Measurements from ENCODE around the gene CCDC197.
A peak's percentile ranks its signal among the peaks of the same experiment; 100 is the strongest.

The CCDC197 gene

DNA sequence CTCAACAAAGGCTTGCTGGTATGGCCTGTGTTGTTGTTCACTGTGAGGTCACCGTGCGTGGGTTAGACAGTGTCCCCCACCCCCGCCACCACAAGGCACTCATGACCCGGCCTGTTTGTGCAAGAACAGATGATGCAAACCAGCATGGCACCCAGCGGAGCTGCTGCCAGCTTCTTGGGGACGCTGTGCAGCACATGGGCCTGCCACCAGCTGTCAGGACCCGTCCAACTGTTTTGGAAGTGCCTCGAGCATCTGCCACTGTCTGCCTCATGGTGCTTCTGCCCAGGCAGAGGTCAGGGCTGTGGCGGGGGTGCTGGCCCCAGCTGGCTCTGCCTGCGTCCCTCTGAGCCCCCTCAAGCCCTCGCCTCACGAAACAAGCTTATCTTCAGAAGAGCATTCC is 22.3 kb upstream of the CCDC197 start:
- CTCF ChIA-PET = interaction anchor here (0.7 to 17.2 kb wide), 11 partner anchors 9 to 62 kb away, joined by 3 to 212 read pairs (median 11); partner anchors contain the start of gene CCDC197
- TF ChIP-seq, protein P1, sequence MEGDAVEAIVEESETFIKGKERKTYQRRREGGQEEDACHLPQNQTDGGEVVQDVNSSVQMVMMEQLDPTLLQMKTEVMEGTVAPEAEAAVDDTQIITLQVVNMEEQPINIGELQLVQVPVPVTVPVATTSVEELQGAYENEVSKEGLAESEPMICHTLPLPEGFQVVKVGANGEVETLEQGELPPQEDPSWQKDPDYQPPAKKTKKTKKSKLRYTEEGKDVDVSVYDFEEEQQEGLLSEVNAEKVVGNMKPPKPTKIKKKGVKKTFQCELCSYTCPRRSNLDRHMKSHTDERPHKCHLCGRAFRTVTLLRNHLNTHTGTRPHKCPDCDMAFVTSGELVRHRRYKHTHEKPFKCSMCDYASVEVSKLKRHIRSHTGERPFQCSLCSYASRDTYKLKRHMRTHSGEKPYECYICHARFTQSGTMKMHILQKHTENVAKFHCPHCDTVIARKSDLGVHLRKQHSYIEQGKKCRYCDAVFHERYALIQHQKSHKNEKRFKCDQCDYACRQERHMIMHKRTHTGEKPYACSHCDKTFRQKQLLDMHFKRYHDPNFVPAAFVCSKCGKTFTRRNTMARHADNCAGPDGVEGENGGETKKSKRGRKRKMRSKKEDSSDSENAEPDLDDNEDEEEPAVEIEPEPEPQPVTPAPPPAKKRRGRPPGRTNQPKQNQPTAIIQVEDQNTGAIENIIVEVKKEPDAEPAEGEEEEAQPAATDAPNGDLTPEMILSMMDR (IDR thresholded peaks at IDR 0.05; ENCODE audit: control extremely low read depth, extremely low read depth, low read depth, missing control alignments) = no peak
- POLR2A ChIA-PET = interaction anchor here (1.1 to 2.2 kb wide), 2 partner anchors 13 to 22 kb away, joined by 5 read pairs; no protein-coding TSS in a partner anchor
- no peak for DNase-seq (ENCODE audit: extremely low spot score)

DNA sequence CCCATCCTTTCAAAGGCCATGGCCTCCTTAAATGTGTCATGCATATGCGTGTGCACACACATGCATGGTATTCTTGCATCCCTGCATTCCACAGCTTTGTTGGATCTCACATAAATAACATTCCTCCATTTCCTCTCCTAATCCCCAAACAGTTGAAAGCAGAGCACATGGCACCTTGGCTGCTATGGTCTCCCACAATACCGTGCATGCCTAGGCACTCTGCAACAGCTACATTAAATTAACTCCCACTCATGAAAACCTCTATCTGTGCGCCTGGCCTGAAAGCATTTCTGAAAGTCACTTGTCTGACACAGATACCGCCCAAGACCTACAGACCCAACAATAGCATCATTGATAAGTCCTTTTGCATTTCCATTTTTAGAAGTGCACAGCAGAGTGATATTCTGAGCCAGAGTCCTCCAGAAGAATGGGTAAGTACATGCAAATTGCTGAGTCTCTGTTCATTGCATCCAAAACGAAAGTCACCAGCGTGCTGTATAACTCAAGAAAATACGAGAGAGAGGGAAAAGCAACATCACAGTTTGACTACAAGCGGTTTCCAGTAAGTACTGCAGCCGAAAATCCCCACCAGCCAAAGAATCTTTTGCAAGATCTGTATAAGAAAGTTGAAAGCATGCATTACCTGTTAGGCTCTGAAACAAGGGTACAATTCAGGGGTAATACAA is 21.2 kb upstream of the CCDC197 start:
- ChIA-PET CTCF (interaction anchor here (1.3 to 17.2 kb wide), 10 partner anchors 8 to 36 kb away, joined by 3 to 212 read pairs (median 12); partner anchors contain the start of gene CCDC197), POLR2A (interaction anchor here (0.9 to 1.4 kb wide), 2 partner anchors 8 to 10 kb away, joined by 3 read pairs; no protein-coding TSS in a partner anchor)
- TF ChIP-seq, protein P1 (IDR thresholded peaks at IDR 0.05; ENCODE audit: control extremely low read depth, extremely low read depth, low read depth, missing control alignments) = no peak
- peak; percentile 80 for DNase-seq (ENCODE audit: extremely low spot score)

DNA sequence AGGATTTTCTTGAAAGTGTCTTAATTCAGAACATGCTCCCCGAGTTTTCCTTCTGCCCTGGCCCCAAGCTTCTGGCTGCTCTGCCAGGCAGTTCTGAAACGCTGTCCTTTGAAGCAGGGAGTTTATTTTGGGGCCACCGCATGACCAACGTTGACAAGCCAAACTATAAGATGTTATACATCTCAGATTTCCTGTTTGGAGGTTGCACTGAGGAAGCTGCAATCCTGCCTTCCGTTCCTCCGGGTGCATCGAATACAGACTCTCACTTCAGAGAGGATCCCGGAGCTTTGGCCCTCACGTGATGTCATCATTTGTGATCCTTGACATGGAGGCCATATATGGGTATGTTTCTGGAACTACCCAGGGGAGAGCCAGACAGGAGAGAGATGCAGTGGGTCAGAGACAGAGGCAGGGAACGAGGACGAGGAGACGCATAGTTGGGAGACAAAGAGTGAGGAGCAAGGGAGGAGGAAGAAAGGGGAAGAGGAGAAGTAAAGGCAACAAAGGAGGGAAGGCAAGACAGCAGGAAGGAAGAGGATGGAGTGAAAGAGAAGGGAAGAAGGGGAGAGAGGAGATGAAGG is 20.5 kb upstream of the CCDC197 start, which contains the start of gene ASB2:
Gene ASB2, minus strand, starts transcription at position 94 of the 581 bp plus-strand sequence. CDS start 12,031 bp downstream, outside the sequence.
- ChIA-PET POLR2A (interaction anchor here (0.9 to 1.4 kb wide), 2 partner anchors 9 to 11 kb away, joined by 3 read pairs; no protein-coding TSS in a partner anchor), CTCF (interaction anchor here (1.3 to 17.2 kb wide), 8 partner anchors 7 to 37 kb away, joined by 3 to 212 read pairs (median 33); partner anchors contain the start of gene CCDC197)
- DNase-seq (ENCODE audit: extremely low spot score) = no peak
- TF ChIP-seq, protein P1 (IDR thresholded peaks at IDR 0.05; ENCODE audit: control extremely low read depth, extremely low read depth, low read depth, missing control alignments) = no peak

DNA sequence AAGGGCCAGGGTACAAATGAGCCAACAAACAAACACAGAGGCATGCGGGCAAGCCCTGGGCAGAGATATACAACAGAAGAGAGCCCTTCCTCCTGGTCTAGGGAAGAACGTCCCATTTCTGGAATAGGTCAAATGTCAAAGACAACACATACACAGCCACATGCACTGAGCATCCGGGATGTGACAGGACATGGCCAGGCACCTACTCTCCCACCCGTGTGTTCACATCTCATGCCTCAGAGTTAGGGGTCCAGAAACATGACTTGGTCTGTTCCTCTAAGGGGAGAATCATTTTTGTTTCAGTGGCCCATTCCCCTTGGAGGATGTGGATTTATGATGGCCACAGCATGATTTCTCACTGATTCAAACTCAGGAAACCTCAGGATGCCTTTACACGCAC is 19.9 kb upstream of the CCDC197 start:
- DNase-seq (ENCODE audit: extremely low spot score) = no peak
- CTCF ChIA-PET = interaction anchor here (1.2 to 17.2 kb wide), 9 partner anchors 7 to 38 kb away, joined by 5 to 212 read pairs (median 13); partner anchors contain the start of gene CCDC197
- POLR2A ChIA-PET = interaction anchor here (0.9 to 2.8 kb wide), 2 partner anchors 11 to 18 kb away, joined by 3 to 18 read pairs; no protein-coding TSS in a partner anchor
- TF ChIP-seq, protein P1 (IDR thresholded peaks at IDR 0.05; ENCODE audit: control extremely low read depth, extremely low read depth, low read depth, missing control alignments) = no peak

DNA sequence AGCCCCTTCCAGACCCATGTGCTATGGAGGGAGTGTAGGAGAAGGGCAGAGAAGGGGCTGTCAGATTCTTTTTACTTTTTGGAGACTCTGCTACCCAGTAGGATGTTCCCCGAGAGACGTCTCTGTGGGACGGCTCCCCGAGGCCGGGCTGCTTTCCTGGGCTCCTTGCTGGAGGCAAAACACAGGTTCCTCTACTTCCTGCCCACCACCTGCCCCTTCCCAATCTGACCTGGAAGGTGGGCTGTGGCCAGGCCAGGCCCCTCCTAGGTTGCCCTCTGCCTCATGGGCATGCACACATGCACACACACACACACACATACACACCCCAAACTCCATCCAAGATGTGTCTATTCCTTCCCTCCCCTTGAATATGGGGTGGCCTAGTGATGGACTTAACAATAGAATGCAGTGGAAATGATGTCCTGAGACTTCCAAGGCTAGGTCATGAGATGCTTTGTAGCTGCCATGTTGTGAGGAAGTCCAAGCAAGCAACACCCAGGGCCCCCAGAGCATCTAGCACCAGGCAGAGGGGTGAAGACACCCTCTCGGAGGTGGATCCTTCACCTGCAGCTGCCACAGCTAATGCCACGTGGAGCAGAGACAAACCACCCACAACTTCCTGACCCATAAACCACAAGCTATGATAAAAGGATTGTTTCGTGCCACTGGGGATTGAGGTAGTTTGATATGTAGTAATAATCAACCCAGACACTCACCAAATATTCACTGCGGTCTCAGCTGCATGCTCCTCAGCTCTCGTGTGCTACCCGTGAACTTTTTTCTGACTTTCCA is 19.1 kb upstream of the CCDC197 start:
- ChIA-PET POLR2A (interaction anchor here (1.0 to 2.8 kb wide), 4 partner anchors 12 to 22 kb away, joined by 3 to 18 read pairs (median 5); no protein-coding TSS in a partner anchor), CTCF (interaction anchor here (0.8 to 17.2 kb wide), 14 partner anchors 6 to 59 kb away, joined by 3 to 212 read pairs (median 5); partner anchors contain the start of gene CCDC197)
- TF ChIP-seq, protein P1 (IDR thresholded peaks at IDR 0.05; ENCODE audit: control extremely low read depth, extremely low read depth, low read depth, missing control alignments) = no peak
- peak; percentile 59 for DNase-seq (ENCODE audit: extremely low spot score)
